Stimulated activated naive CD8-positive, alpha-beta T cell treated with anti-CD3 and anti-CD28 coated beads, Interleukin-15, amount 100 ng/mL, for 72 hours (primary cell): ENCODE measurements around the gene GMPPA.
A peak's percentile ranks its signal among the peaks of the same experiment; 100 is the strongest.

Experiments used
- ATAC-seq: fragments of 150-1000 bp; cut with Tn5 transposase; 2 replicates; pipeline ENCODE4 v1.10.0; 2021; ENCODE audit warnings: mild to moderate bottlenecking, moderate library complexity
- DNase-seq, 2 donors: peaks; one replicate each; pipeline ENCODE4 v3.0.0; 2021 to 2022
- H3K27ac Mint-ChIP-seq, 2 donors: one replicate each; pipeline ENCODE4 v1.8.0; 2022; ENCODE audit warnings: mild to moderate bottlenecking in 2 of 2, mixed read lengths in 2 of 2, moderate library complexity in 2 of 2
- H3K27me3 Mint-ChIP-seq: one replicate; pipeline ENCODE4 v1.8.0; 2022; ENCODE audit warnings: mixed read lengths
- H3K4me1 Mint-ChIP-seq: one replicate; pipeline ENCODE4 v1.8.0; 2022; ENCODE audit warnings: mild to moderate bottlenecking, mixed read lengths
- H3K4me3 Mint-ChIP-seq, 2 donors: one replicate each; pipeline ENCODE4 v1.8.0; 2022; ENCODE audit warnings: mild to moderate bottlenecking in 2 of 2, mixed read lengths in 2 of 2, moderate library complexity in 1 of 2
- H3K9me3 Mint-ChIP-seq, 2 donors: one replicate each; pipeline ENCODE4 v1.8.0; 2022; ENCODE audit warnings: mixed read lengths in 2 of 2

GMPPA gene

DNA sequence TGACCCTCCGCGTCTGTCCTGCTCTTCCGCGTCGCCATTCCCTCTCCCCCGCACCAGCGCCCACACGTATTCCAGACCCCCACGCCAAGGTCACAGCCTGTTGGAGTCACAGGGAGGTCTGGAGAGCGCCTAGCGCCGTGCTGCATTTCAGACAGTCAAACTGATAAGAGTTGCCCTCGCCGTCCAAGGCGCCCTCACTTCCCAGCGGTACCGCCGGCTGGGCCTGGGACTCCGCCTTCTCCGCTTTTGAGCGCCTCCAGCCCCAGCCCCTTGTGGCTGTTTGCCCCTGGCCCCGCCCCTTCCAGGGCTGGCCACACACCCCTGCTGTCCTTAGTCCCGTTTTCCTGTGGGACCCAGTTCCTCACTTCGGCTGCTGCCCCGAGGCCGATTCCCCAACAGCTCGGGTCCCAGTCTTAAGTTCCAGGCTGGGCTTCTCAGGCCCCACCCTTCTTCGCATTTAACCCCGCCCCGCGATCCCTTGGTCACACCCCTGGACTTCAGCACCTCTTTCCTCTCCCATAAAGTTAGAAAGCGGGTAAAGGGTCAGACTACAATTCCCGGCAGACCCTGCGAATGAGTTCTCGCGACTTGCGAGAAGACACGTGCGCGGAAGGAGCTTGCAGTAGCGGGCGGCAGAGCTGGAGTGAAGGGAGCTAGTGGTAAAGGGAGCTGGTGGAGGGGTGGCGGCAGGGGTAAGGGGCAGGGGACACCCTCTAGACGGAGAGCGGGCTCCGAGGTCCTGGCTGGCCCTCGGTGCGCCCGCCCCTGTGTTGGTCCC lies at the start of gene GMPPA:
GMPPA (plus strand) TSS at position 612 of the 778 bp plus-strand sequence. CDS start 1,085 bp downstream, outside the sequence.
- no peaks in the 10 kb centered on the region for H3K9me3 Mint-ChIP-seq
- H3K27ac Mint-ChIP-seq: peak within 1 kb of the TSS; percentile 87 to 93
- H3K4me1 Mint-ChIP-seq: peaks cover 55% of the 10 kb centered on the region
- ATAC-seq (peak; percentile 93), DNase-seq (peak; percentile 90 to 94)
- H3K27me3 Mint-ChIP-seq: peaks cover 51% of the 10 kb centered on the region
- peak within 1 kb of the TSS; percentile 97 for H3K4me3 Mint-ChIP-seq

DNA sequence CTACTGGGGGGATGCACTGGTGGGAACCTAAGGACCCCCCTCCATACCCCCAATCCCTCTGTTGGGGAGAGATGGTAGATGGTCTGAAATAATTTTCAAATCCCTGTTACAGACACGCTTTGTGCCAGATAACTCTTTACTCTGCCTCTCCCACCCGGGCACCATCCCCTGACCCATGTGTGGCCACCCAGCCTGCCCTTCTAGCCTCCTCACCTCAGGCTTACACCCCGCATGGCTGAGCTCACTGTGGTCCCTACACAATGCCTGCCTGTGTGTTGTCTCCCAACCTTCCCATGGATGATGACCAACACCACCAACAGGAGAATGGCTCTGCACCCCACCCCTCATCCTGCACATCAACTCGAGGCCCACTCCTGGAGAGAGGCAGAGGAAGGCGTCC lies 49.1 kb upstream of the GMPPA start:
- H3K4me3 Mint-ChIP-seq: peak overlapping the region; percentile 70 to 83
- ATAC-seq: no peak
- peaks cover 66% of the 10 kb centered on the region for H3K4me1 Mint-ChIP-seq
- peaks cover 20% of the 10 kb centered on the region for H3K27me3 Mint-ChIP-seq
- no peak overlapping the region for H3K27ac Mint-ChIP-seq
- H3K9me3 Mint-ChIP-seq: no peaks in the 10 kb centered on the region
- no peak for DNase-seq

- Mint-ChIP-seq H3K4me3 (no peak overlapping the region), H3K27ac (peak overlapping the region; percentile 16 to 87), H3K4me1 (peaks cover 69% of the 10 kb centered on the region), H3K27me3 (peaks cover 20% of the 10 kb centered on the region), H3K9me3 (no peaks in the 10 kb centered on the region)
- ATAC-seq: peak; percentile 31
- no peak for DNase-seq
These were observed 46.9 kb upstream of the GMPPA start for GRCh38 chr2:219451661-219452360.

DNA sequence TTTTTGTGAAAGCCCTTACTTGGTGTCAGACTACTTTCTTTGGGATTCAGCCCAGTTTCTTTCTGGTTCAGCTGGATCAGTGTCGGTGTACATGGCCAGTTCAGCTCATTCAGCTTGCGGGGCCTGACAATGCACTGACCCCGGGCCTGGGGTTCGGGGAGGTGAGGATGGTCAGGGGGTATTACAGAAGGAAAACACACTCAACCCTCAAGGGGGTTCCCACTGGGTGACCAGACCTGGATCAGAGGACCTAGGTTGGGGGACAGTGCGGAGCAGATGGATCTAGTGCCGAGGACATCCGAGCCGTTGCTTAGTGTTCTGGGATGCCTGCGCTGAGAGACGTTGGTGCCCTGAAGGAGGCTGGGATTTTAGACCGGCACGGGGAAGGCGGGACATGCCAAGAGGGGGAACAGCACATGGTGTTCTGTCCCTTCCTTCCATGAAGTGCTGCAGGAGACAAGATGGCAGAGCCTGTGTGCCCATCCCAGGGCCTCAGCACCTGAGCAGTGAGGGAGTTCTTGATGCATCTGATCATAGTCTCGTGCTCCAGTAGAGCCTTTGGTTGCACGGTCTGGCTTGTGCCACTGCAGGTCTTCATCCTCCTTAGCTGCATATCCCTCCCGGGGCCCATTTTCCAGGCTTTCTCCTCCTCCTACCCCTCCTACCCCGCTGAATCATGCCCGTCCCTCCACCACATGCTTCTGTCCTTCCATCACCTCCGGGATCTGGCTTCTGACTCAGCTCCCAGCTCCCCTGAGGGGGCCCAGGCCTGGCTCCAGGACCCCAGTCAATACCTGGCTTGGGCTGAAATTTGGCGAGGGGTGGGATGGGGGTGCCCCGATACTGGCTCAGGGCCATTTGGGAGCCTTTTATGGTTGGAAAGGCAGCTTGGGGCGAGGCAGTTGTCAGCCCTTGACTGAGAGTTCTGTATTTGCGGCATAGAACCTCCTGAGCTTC lies 46.1 kb upstream of the GMPPA start:
- DNase-seq (no peak), ATAC-seq (no peak)
- peaks cover 15% of the 10 kb centered on the region for H3K27me3 Mint-ChIP-seq
- H3K27ac Mint-ChIP-seq: peak overlapping the region in 1 of 2 donors; percentile 16
- peaks cover 68% of the 10 kb centered on the region for H3K4me1 Mint-ChIP-seq
- no peak overlapping the region for H3K4me3 Mint-ChIP-seq
- H3K9me3 Mint-ChIP-seq: no peaks in the 10 kb centered on the region

DNA sequence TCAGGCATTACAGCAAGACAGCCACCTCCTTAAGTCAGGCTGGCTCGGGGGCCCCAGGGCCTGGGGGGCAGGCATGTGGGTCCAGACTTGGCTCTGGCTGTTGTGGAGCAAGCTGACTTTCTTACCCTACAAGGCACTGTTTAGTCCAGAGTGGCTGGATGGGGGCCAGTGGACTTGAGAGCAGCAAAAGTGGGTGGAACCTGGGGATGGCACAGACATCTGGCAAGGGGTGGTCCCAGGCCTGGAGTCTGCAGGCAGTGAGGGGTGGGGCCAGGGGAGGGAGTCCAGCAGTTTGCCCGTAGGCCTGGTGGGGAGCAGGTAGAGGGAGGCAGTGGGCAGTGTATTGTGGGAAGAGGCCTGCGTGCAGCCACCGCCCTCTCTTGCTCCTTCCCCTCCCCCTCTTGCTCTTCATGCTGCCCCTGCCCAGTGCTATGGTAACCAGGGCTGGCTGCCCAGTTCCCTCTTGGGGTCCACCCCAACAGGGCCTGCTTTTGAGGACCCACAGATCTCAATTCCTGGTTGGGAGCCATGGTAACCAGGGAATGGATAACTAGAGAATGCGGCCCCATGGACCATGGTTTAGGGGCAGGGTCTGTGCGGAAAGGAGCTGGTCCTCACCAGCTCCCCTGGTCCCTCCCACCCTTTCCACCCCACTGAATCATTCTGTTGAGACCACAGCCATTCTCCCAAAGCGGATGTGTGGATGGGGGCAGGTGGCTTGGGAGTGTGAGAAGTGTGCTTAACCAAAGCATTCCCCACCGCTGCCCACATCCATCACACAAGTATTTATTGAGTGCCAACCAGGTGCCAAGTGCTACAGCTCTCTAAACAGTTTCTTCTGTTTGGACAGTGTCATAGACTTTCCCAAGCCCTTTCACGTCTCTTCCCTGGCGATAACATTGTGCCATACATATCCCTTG lies 44.8 kb upstream of the GMPPA start:
- DNase-seq (no peak), ATAC-seq (no peak)
- Mint-ChIP-seq H3K4me1 (peaks cover 73% of the 10 kb centered on the region), H3K9me3 (no peaks in the 10 kb centered on the region), H3K27me3 (peaks cover 11% of the 10 kb centered on the region), H3K27ac (peak overlapping the region in 1 of 2 donors; percentile 69), H3K4me3 (no peak overlapping the region)

DNA sequence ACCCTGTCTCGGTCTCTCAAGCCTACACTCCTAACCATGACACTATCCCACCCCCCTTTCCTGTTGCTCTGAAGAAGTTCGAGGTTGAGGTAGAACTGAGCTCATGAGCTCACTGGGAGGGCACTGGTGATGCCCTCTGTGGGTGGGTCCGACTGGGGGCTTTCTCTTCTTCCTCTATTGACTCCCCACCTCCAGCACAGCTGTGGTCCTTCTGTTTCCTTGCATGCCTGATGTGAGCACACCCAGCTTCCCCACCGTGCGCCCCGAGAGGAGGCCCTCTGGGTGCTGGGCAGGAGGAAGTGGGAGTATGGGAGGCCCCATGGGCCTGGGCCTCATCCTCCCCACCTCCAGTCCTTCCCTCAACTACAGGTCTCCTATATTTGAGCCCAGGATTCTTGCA lies 43.1 kb upstream of the GMPPA start:
- H3K27me3 Mint-ChIP-seq: no peaks in the 10 kb centered on the region
- peaks cover 67% of the 10 kb centered on the region for H3K4me1 Mint-ChIP-seq
- no peaks in the 10 kb centered on the region for H3K9me3 Mint-ChIP-seq
- no peak for DNase-seq
- ATAC-seq: peak; percentile 6
- H3K27ac Mint-ChIP-seq: no peak overlapping the region
- H3K4me3 Mint-ChIP-seq: peak overlapping the region in 1 of 2 donors; percentile 62

DNA sequence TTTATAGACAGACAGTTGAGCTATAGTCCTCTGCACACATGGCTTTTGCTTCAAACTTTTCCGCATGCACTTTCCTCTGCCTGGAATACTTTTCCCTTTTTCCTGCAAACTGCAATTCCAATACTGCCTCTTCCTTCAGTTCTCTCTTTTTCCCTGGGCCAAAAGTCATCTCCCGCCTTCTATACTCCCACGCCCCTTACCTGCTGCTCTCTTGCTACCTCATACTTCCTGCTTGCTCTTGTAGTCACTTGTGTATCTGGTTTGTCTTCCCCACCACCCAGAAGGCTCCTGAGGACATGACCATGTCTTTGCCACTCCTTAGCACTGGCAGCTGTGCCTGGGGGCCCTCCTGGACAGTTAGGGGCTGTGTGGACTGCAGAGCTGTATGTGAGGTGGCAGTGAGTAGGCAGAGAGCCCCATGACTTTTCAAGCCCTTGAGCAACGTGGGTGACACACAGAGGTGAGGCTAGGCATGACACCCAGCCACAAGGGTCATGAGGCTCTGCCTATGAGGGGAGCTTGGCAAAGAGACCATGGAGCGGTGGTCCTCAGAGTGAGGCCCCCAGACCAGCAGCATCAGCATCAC lies 40.8 kb upstream of the GMPPA start:
- DNase-seq: peak in 1 of 2 donors; percentile 31
- peak; percentile 71 for ATAC-seq
- Mint-ChIP-seq H3K4me1 (peaks cover 50% of the 10 kb centered on the region), H3K4me3 (peak overlapping the region in 1 of 2 donors; percentile 36), H3K27ac (no peak overlapping the region), H3K9me3 (no peaks in the 10 kb centered on the region), H3K27me3 (no peaks in the 10 kb centered on the region)

GRCh38 chr2:219458996-219459395 lies 39.7 kb upstream of the GMPPA start:
- H3K27me3 Mint-ChIP-seq: no peaks in the 10 kb centered on the region
- H3K9me3 Mint-ChIP-seq: no peaks in the 10 kb centered on the region
- no peak for ATAC-seq
- H3K27ac Mint-ChIP-seq: peak overlapping the region in 1 of 2 donors; percentile 3
- H3K4me1 Mint-ChIP-seq: peaks cover 42% of the 10 kb centered on the region
- no peak for DNase-seq
- no peak overlapping the region for H3K4me3 Mint-ChIP-seq

DNA sequence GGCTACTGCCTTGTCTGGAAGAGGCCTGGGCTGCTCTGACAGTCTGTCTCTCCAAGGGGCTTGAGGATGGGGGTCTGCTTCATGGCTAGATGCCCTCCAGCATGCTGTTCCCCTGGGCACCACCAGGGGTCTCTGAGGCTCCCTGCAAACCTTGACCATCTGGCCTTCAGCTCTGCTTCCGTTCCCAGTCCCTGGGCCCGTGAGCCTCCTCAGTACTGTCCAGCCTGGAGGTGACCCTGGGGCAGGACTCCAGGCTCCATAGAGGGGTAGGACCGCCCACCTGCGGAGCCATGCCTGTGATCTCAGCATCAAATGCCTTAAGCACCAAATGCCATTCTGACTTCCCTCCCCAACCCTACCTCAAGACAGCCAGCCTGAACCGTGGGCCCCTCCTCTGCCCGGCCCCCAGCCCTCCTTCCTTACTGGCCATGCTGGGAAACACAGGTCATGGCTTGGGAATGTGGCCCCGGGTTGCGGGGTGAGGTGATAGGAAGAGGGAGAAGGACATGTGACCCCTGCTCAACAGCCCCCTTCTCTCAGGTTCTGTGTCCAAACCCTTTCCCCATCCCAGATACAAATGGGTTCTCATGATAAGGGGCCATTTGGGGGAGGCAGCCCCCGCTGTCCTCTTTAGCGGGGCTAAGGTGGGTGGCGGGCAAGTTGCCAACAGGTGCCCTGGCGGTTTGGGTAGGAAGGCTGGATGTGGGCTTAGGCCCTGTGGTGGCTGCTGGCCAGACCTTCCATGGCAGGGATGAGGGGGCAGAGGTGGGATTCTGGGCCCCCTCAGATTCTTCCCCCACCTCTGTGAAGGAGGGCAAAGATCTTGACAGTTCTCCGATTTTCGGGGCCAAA lies 39.0 kb upstream of the GMPPA start:
- H3K27me3 Mint-ChIP-seq: no peaks in the 10 kb centered on the region
- DNase-seq (peak; percentile 34 to 53), ATAC-seq (peak; percentile 31)
- H3K27ac Mint-ChIP-seq: peak overlapping the region in 1 of 2 donors; percentile 78
- no peaks in the 10 kb centered on the region for H3K9me3 Mint-ChIP-seq
- H3K4me1 Mint-ChIP-seq: peaks cover 42% of the 10 kb centered on the region
- no peak overlapping the region for H3K4me3 Mint-ChIP-seq

DNA sequence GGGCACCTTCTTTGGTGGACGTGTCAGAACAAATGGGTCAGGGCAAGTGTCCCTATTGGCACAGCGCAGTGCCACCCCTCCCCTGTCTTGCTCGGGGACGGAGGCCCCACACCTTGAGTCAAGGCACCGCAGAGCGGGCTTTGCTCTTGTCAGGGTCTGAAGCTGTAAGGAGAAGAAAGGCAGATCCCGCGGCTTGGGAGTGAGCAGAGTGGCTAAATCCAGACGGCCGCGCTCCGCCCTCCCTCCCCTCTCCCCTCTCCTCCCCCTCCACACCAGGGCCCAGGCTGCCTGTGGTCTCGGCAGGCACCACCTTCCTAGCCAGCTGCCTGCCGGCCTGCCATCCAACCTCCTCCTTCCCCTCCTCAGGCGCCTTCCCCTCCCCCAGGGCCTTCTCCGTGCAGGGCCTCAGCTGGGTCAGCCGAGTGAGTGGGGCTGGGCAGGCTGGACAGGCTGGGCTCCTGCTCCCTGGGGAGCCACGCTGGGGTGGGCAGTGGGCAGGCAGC lies 38.2 kb upstream of the GMPPA start:
- Mint-ChIP-seq H3K9me3 (no peaks in the 10 kb centered on the region), H3K27me3 (no peaks in the 10 kb centered on the region), H3K27ac (peak overlapping the region in 1 of 2 donors; percentile 89), H3K4me1 (peaks cover 40% of the 10 kb centered on the region), H3K4me3 (no peak overlapping the region)
- ATAC-seq (no peak), DNase-seq (no peak)

DNA sequence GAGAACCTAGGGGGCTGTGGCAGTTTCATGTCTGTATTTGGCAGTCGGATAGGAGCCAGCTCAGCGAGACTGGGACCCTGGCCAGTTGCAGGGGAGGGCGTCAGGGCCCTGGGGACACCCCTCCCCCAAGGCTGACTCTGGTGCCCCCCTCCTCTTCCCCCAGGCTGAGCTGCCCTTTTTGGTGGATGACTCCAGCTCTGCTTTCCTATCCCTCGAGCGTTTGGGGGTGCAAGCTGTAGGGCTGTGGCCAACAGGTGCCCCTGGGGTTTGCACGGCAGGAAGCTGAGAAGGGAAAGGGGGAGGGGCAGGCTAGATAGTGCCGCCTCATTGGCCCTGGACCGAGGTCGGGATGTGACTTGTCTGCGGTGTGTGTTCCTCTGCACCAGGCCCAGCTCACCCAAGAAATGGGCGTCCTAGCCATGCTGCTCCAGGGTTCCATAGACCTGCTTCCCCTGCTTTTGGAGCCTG lies 37.6 kb upstream of the GMPPA start:
- H3K27me3 Mint-ChIP-seq: no peaks in the 10 kb centered on the region
- no peak overlapping the region for H3K4me3 Mint-ChIP-seq
- DNase-seq: peak; percentile 33 to 38
- H3K27ac Mint-ChIP-seq: peak overlapping the region in 1 of 2 donors; percentile 71
- peaks cover 34% of the 10 kb centered on the region for H3K4me1 Mint-ChIP-seq
- peak; percentile 69 for ATAC-seq
- H3K9me3 Mint-ChIP-seq: no peaks in the 10 kb centered on the region

GRCh38 chr2:219461669-219462068 lies 37.0 kb upstream of the GMPPA start:
- Mint-ChIP-seq H3K4me1 (peaks cover 29% of the 10 kb centered on the region), H3K27ac (peak overlapping the region in 1 of 2 donors; percentile 67), H3K4me3 (no peak overlapping the region), H3K9me3 (no peaks in the 10 kb centered on the region), H3K27me3 (no peaks in the 10 kb centered on the region)
- ATAC-seq: no peak
- no peak for DNase-seq

DNA sequence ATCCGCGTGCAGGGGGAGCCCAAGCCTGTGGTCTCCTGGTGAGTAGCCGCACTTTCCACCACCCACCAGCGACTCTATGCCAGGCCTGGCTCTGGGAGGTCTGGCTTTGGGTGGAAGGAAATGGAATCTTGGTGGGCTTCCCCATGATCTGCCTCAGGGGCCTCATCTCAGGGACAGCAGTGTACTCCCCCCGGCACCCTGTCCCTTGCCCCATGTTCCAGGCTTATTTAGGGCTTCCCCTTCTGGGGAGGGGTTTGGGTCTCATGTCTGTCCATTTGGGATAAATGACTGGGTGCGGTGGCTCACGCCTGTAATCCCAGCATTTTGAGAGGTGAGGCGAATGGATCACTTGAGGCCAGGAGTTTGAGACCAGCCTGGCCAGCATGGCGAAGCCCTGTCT lies 36.3 kb upstream of the GMPPA start:
- H3K27me3 Mint-ChIP-seq: no peaks in the 10 kb centered on the region
- H3K9me3 Mint-ChIP-seq: no peaks in the 10 kb centered on the region
- ATAC-seq (no peak), DNase-seq (no peak)
- no peak overlapping the region for H3K27ac Mint-ChIP-seq
- no peak overlapping the region for H3K4me3 Mint-ChIP-seq
- peaks cover 29% of the 10 kb centered on the region for H3K4me1 Mint-ChIP-seq
